Ascending aorta (tissue), 2 donors: Measurements from ENCODE around the gene VCPKMT. TPM values are rescaled to one million over a fixed set of nuclear protein-coding genes. Genes with fewer than 3 reads are reported as not detected.

Experiments
- DNase-seq, 2 donors: peaks; one replicate each; pipeline ENCODE4 v3.0.0-alpha.2; 2019; ENCODE audit warnings: low spot score in 2 of 2
- H3K27ac ChIP-seq, 2 donors: fragments of 200-600 bp; sonication (generic); one replicate each; pipeline ENCODE4 v1.5.1; 2016 to 2017; ENCODE audit warnings: mild to moderate bottlenecking in 1 of 2
- H3K27me3 ChIP-seq: fragments of 200-600 bp; sonication (generic); one replicate; pipeline ENCODE4 v1.5.1; 2017
- H3K36me3 ChIP-seq, 2 donors: fragments of 200-600 bp; sonication (generic); one replicate each; pipeline ENCODE4 v1.5.1; 2016
- H3K4me1 ChIP-seq, 2 donors: fragments of 200-600 bp; sonication (generic); one replicate each; pipeline ENCODE4 v1.5.1; 2016 to 2017; ENCODE audit warnings: mild to moderate bottlenecking in 1 of 2
- H3K4me3 ChIP-seq, 2 donors: fragments of 200-600 bp; sonication (generic); one replicate each; pipeline ENCODE4 v1.5.1; 2016 to 2017; ENCODE audit warnings: mild to moderate bottlenecking in 1 of 2
- H3K9me3 ChIP-seq, 2 donors: fragments of 200-600 bp; sonication (generic); one replicate each; pipeline ENCODE4 v1.5.1; 2016
- CTCF ChIP-seq, 3 experiments: fragments of 200-600 bp in 2 of 3; fragments of 450-650 bp in 1 of 3; sonication (generic) in 2 of 3; IDR thresholded peaks; one replicate each; pipeline ENCODE4 v1.5.1; 2016 to 2019; ENCODE audit warnings: antibody characterized with exemption in 3 of 3, mild to moderate bottlenecking in 1 of 3, moderate library complexity in 1 of 3
- intact Hi-C: fragments of 100-400 bp; cut with DNase I; formaldehyde crosslinking; loops from one replicate; pipeline ENCODE4 v1.15.1; 2023
- total RNA-seq: library from RNA; depleted of rRNA; stranded (reverse); fragments of >200 nt; gene quantifications from one replicate; pipeline ENCODE4 v1.1.0, GENCODE V29; 2016

VCPKMT gene
- total RNA-seq, 1 donor from 2014 or later = not detected

DNA sequence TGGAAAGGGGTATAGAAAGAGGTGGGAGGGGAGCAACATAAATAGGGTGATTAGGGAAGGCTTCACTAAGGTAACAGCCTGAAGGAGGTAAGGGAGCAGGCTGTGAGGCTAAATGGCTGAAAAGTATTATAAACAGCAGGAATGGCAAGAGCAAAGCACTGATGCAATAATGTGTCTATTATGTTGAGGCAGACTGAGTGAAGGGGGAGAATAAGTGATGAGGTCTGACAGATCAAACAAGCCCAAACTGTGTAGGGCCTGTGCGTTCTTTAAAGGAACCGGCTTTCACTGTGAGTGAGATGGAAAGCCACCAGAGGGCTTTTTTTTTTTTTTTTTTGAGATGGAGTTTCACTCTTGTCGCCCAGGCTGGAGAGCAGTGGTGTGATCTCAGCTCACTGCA, 6.7 kb upstream of the VCPKMT start:
- intact Hi-C loops = no loop called here
- Histone ChIP-seq H3K9me3 (no peaks in the 10 kb centered on the region), H3K4me1 (no peaks in the 10 kb centered on the region), H3K27me3 (no peaks in the 10 kb centered on the region), H3K4me3 (no peak overlapping the region), H3K36me3 (peaks cover 8 to 10% of the 10 kb centered on the region in 2 donors), H3K27ac (no peak overlapping the region)
- no peak for DNase-seq
- no peak for TF ChIP-seq CTCF (IDR thresholded peaks at IDR 0.05)

DNA sequence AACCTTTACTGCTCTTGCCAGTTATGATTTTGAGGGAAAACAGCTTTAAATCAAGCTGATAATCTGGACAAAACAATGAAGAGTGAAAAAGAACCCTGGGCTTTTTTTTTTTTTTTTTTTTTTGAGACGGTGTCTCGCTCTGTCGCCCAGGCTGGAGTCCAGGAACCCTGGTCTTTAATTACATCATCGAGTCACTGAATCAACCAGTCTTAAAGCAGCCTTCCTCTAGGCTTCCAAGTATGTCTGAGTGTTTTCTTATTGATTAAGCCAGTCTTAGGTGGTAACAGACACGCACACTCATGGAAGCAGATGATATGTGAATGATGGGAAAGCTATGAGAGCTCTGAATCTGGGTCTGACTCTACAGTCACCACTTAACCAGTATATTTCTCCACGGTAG, 5.9 kb upstream of the VCPKMT start:
- intact Hi-C loops = no loop called here
- no peak for DNase-seq
- Histone ChIP-seq H3K4me1 (no peaks in the 10 kb centered on the region), H3K27me3 (no peaks in the 10 kb centered on the region), H3K27ac (no peak overlapping the region), H3K4me3 (no peak overlapping the region), H3K36me3 (peaks cover 10 to 12% of the 10 kb centered on the region in 2 donors), H3K9me3 (no peaks in the 10 kb centered on the region)
- no peak for TF ChIP-seq CTCF (IDR thresholded peaks at IDR 0.05)

DNA sequence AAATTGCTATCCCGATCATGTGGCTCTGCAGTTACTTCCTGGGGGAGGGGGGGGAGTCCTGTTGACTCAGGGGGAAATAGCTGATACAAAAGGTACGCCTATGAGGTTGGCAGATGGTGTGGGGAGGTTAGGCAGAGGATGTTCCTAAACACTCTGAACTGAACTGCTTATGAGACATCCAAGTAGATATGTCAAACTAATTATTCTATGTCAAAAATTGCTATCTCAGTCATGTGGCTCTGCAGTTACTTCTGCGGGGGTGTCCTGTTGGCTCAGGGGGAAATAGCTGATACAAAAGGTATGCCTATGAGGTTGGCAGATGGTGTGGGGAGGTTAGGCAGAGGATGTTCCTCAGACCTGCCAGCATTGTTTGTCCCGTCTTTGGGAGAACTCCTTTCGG, 5.1 kb upstream of the VCPKMT start:
- Histone ChIP-seq H3K9me3 (no peaks in the 10 kb centered on the region), H3K4me1 (peaks cover 0 to 4% of the 10 kb centered on the region in 2 donors), H3K36me3 (peaks cover 10 to 12% of the 10 kb centered on the region in 2 donors), H3K27ac (no peak overlapping the region), H3K27me3 (no peaks in the 10 kb centered on the region), H3K4me3 (no peak overlapping the region)
- TF ChIP-seq CTCF (IDR thresholded peaks at IDR 0.05) = no peak
- intact Hi-C loops = no loop called here
- no peak for DNase-seq

DNA sequence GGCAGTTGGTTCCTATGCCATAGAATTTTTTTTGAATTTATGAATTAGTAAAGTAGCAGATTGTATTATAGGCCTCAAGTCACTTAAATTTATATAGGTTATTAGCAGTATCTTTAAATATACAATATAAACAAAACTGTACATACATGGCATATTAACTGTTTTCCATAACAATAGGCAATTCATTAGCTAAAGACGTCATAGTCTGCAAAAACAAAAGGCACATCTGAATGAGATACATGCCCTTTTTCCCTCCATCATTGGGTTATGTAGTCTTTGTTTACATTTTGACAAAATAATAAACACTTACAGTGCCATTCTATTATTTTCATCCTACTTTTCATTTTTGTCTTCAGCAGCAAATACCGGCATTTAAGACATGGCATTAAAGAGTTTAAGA, 1.1 kb upstream of the VCPKMT start:
- H3K36me3 ChIP-seq = peaks cover 8 to 25% of the 10 kb centered on the region in 2 donors

DNA sequence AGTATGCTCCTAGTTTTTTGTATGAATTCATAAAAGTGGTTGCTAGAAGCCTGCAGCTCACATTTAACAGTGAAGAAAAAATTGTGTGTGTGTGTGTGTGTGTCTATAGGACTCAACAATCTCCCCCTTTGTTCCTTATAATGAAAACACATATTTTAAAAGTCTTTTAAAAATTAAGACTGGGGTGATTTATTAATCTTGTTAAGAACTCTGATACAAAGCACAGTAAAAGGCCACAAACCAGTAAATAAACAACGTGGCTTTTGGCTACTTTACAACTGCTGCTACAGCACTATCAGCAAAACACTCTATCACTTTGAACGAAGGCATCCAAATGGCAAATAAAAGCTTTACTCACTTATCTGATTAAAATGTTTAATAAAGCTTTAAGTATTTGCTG, 594 bp upstream of the VCPKMT start:
- H3K4me3 ChIP-seq = peak overlapping the region; percentile 84
- no peak for DNase-seq
- peaks cover 9 to 30% of the 10 kb centered on the region in 2 donors for H3K36me3 ChIP-seq
- H3K27ac ChIP-seq = peak overlapping the region; percentile 82 to 85
- H3K9me3 ChIP-seq = no peaks in the 10 kb centered on the region
- no peaks in the 10 kb centered on the region for H3K27me3 ChIP-seq
- no peak for TF ChIP-seq CTCF (IDR thresholded peaks at IDR 0.05)
- intact Hi-C loops = loop anchor here (2.0 to 5.0 kb wide), 3 partner anchors 254 to 495 kb away; partner anchors contain the start of genes MGAT2, NEMF and RPL36AL
- H3K4me1 ChIP-seq = peaks cover 0 to 10% of the 10 kb centered on the region in 2 donors

More for the DNA sequence above, 1.1 kb upstream of the VCPKMT start:
- no peak for TF ChIP-seq CTCF (IDR thresholded peaks at IDR 0.05)
- Histone ChIP-seq H3K4me3 (no peak overlapping the region), H3K27me3 (no peaks in the 10 kb centered on the region), H3K27ac (peak overlapping the region in 1 of 2 donors; percentile 82), H3K4me1 (peaks cover 0 to 10% of the 10 kb centered on the region in 2 donors), H3K9me3 (no peaks in the 10 kb centered on the region)
- DNase-seq = no peak
- intact Hi-C loops = loop anchor here (2.0 to 5.0 kb wide), 3 partner anchors 255 to 495 kb away; partner anchors contain the start of genes MGAT2, NEMF and RPL36AL
